Thoracic aorta (tissue), 2 donors: ENCODE results near the gene CBL. TPM values are rescaled to one million over a fixed set of nuclear protein-coding genes. Genes with fewer than 3 reads are reported as not detected.

ENCODE experiments used
- ATAC-seq: fragments of 150-250 bp; one replicate; pipeline ENCODE4 v1.8.0; 2017; ENCODE audit warnings: low read depth; ENCODE audit not compliant: insufficient number of reproducible peaks, low FRiP score
- DNase-seq: peaks from one replicate; pipeline ENCODE4 v3.0.0-alpha.2; 2020; ENCODE audit warnings: low spot score
- H3K27ac ChIP-seq, 2 donors: fragments of 200-600 bp; sonication (generic); 1 replicate in 1 of 2; 2 replicates in 1 of 2; pipeline ENCODE4 v1.5.1; 2016; ENCODE audit warnings: mild to moderate bottlenecking in 2 of 2, moderate library complexity in 2 of 2
- H3K27me3 ChIP-seq: fragments of 200-600 bp; sonication (generic); replicated peaks from 2 replicates; pipeline ENCODE4 v1.6.0; 2016; ENCODE audit warnings: mild to moderate bottlenecking; ENCODE audit not compliant: insufficient read depth
- H3K36me3 ChIP-seq: fragments of 200-600 bp; sonication (generic); one replicate; pipeline ENCODE4 v1.5.1; 2016
- H3K4me1 ChIP-seq, 2 donors: fragments of 200-600 bp; sonication (generic); 1 replicate in 1 of 2; 2 replicates in 1 of 2; pipeline versions ENCODE4 v1.5.1 to v1.6.0; 2016; ENCODE audit warnings: low read depth in 2 of 2, mild to moderate bottlenecking in 1 of 2; ENCODE audit not compliant: control insufficient read depth in 1 of 2
- H3K4me3 ChIP-seq: fragments of 200-600 bp; sonication (generic); 2 replicates; pipeline ENCODE4 v1.5.1; 2016; ENCODE audit warnings: mild to moderate bottlenecking
- H3K9me3 ChIP-seq: fragments of 200-600 bp; sonication (generic); 2 replicates; pipeline ENCODE4 v1.5.1; 2016
- CTCF ChIP-seq: fragments of 200-600 bp; sonication (generic); IDR thresholded peaks from one replicate; pipeline ENCODE4 v1.5.1; 2019; ENCODE audit warnings: antibody characterized with exemption
- total RNA-seq, 2 donors: library from RNA; depleted of rRNA; stranded (reverse); fragments of >200 nt; gene quantifications; one replicate each; pipeline versions ENCODE4 v1.1.0 to v1.2.3, GENCODE V29; 2016

CBL gene
- total RNA-seq, 2 donors from 2014 or later: 21.0 to 23.2 TPM

GRCh38 chr11:119185981-119186634 is 20.0 kb upstream of the CBL start:
- Histone ChIP-seq H3K4me1 (no peaks in the 10 kb centered on the region), H3K36me3 (peaks cover 10% of the 10 kb centered on the region), H3K4me3 (no peak overlapping the region), H3K9me3 (no peaks in the 10 kb centered on the region), H3K27me3 (no peaks in the 10 kb centered on the region), H3K27ac (no peak overlapping the region)
- no peak for ATAC-seq
- DNase-seq: no peak
- TF ChIP-seq CTCF: no peak

- Histone ChIP-seq H3K27ac (no peak overlapping the region), H3K27me3 (no peaks in the 10 kb centered on the region), H3K9me3 (no peaks in the 10 kb centered on the region), H3K36me3 (peaks cover 10% of the 10 kb centered on the region), H3K4me3 (no peak overlapping the region), H3K4me1 (no peaks in the 10 kb centered on the region)
- ATAC-seq (no peak), DNase-seq (no peak)
- no peak for TF ChIP-seq CTCF
Observed at GRCh38 chr11:119187123-119187892, 18.8 kb upstream of the CBL start.

GRCh38 chr11:119188067-119188466 is 18.1 kb upstream of the CBL start:
- ATAC-seq: no peak
- no peak for DNase-seq
- no peak for TF ChIP-seq CTCF

GRCh38 chr11:119188887-119189286 is 17.3 kb upstream of the CBL start:
- Histone ChIP-seq H3K4me3 (no peak overlapping the region), H3K27ac (no peak overlapping the region)
- TF ChIP-seq CTCF: no peak

More at GRCh38 chr11:119188067-119188466, 18.1 kb upstream of the CBL start:
- no peaks in the 10 kb centered on the region for H3K4me1 ChIP-seq
- H3K27me3 ChIP-seq: no peaks in the 10 kb centered on the region
- peaks cover 7% of the 10 kb centered on the region for H3K36me3 ChIP-seq
- H3K9me3 ChIP-seq: no peaks in the 10 kb centered on the region
- no peak overlapping the region for H3K27ac ChIP-seq
- no peak overlapping the region for H3K4me3 ChIP-seq

GRCh38 chr11:119189393-119189792 is 16.7 kb upstream of the CBL start:
- ATAC-seq (no peak), DNase-seq (no peak)
- Histone ChIP-seq H3K4me3 (no peak overlapping the region), H3K9me3 (no peaks in the 10 kb centered on the region), H3K4me1 (no peaks in the 10 kb centered on the region), H3K27ac (no peak overlapping the region), H3K27me3 (no peaks in the 10 kb centered on the region), H3K36me3 (no peaks in the 10 kb centered on the region)
- TF ChIP-seq CTCF: no peak

More at GRCh38 chr11:119188887-119189286, 17.3 kb upstream of the CBL start:
- Histone ChIP-seq H3K36me3 (no peaks in the 10 kb centered on the region), H3K9me3 (no peaks in the 10 kb centered on the region), H3K4me1 (no peaks in the 10 kb centered on the region), H3K27me3 (no peaks in the 10 kb centered on the region)
- DNase-seq (no peak), ATAC-seq (no peak)
